ENCODE measurements around the gene CFAP68. TPM values are rescaled to one million over a fixed set of nuclear protein-coding genes. Genes with fewer than 3 reads are reported as not detected.
A peak's percentile ranks its signal among the peaks of the same experiment; 100 is the strongest.

The CFAP68 gene
- total RNA-seq, 1 donor from 2014 or later, result 16.3 TPM

DNA sequence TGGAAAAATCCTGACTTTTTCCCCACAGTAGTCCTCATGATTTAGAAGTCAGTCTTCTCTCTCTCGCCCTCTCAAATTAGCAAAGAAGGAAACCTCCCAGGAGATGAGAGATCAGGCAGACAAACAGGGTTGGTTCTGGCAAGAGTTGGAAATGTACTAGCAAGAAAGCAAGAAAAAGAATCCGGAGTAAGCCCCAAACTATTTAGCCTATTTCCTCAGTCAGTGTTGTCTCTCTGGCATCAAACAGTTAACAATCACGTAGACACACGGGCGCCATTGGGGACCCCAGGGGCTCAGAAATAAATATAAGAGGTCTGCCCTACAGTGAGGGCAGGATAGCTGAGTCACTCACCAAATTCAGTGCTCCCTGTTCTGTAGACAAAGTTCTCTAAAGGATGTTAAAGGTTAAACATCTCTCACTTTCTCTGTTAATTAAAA, 44.0 kb downstream of the CFAP68 start:
- intact Hi-C loops (cut with DNase I), result no loop called here
- TF ChIP-seq CTCF (IDR thresholded peaks at IDR 0.05), result no peak
- Histone ChIP-seq H3K4me1 (peaks cover 55% of the 10 kb centered on the region), H3K27ac (peak overlapping the region; percentile 67), H3K27me3 (ENCODE audit: low read depth) (no peaks in the 10 kb centered on the region), H3K9me3 (no peaks in the 10 kb centered on the region), H3K4me3 (no peak overlapping the region), H3K36me3 (no peaks in the 10 kb centered on the region)
- DNase-seq (no peak), ATAC-seq (no peak)

- DNase-seq (no peak), ATAC-seq (no peak)
- intact Hi-C loops (cut with DNase I), result no loop called here
- no peak overlapping the region for H3K4me3 ChIP-seq
- peaks cover 55% of the 10 kb centered on the region for H3K4me1 ChIP-seq
- H3K27ac ChIP-seq, result peak overlapping the region; percentile 67
- no peaks in the 10 kb centered on the region for H3K9me3 ChIP-seq
- no peaks in the 10 kb centered on the region for H3K27me3 ChIP-seq (ENCODE audit: low read depth)
- no peak for TF ChIP-seq CTCF (IDR thresholded peaks at IDR 0.05)
- H3K36me3 ChIP-seq, result no peaks in the 10 kb centered on the region
Observed at GRCh38 chr11:111923951-111924350, 44.6 kb downstream of the CFAP68 start.

GRCh38 chr11:111925953-111926352, 46.6 kb downstream of the CFAP68 start:
- intact Hi-C loops (cut with DNase I), result no loop called here
- Histone ChIP-seq H3K9me3 (no peaks in the 10 kb centered on the region), H3K27ac (peak overlapping the region; percentile 84), H3K36me3 (no peaks in the 10 kb centered on the region), H3K27me3 (ENCODE audit: low read depth) (no peaks in the 10 kb centered on the region), H3K4me1 (peaks cover 55% of the 10 kb centered on the region), H3K4me3 (no peak overlapping the region)
- ATAC-seq (no peak), DNase-seq (no peak)
- TF ChIP-seq CTCF (IDR thresholded peaks at IDR 0.05), result no peak

GRCh38 chr11:111926505-111927391, 47.4 kb downstream of the CFAP68 start:
- TF ChIP-seq CTCF (IDR thresholded peaks at IDR 0.05), result no peak
- ATAC-seq, result peak; percentile 97 to 98
- intact Hi-C loops (cut with DNase I), result no loop called here
- peaks cover 51% of the 10 kb centered on the region for H3K4me1 ChIP-seq
- H3K27me3 ChIP-seq (ENCODE audit: low read depth), result no peaks in the 10 kb centered on the region
- H3K4me3 ChIP-seq, result peak overlapping the region; percentile 53
- peak; percentile 98 for DNase-seq
- H3K9me3 ChIP-seq, result no peaks in the 10 kb centered on the region
- H3K27ac ChIP-seq, result peak overlapping the region; percentile 84
- H3K36me3 ChIP-seq, result no peaks in the 10 kb centered on the region

- Histone ChIP-seq H3K36me3 (no peaks in the 10 kb centered on the region), H3K4me1 (peaks cover 25% of the 10 kb centered on the region), H3K4me3 (no peak overlapping the region), H3K27me3 (ENCODE audit: low read depth) (no peaks in the 10 kb centered on the region), H3K9me3 (no peaks in the 10 kb centered on the region), H3K27ac (no peak overlapping the region)
- no peak for DNase-seq
- intact Hi-C loops (cut with DNase I), result loop anchor here (10.0 kb wide), 1 partner anchor 54 kb away; no protein-coding TSS in a partner anchor
- TF ChIP-seq CTCF (IDR thresholded peaks at IDR 0.05), result no peak
- ATAC-seq, result no peak
Observed at GRCh38 chr11:111930472-111930871, 51.1 kb downstream of the CFAP68 start.
